Suprapubic skin (tissue), 4 donors: Measurements from ENCODE around the gene PAK5. TPM values are rescaled to one million over a fixed set of nuclear protein-coding genes. Genes with fewer than 3 reads are reported as not detected.

ENCODE experiments used
- DNase-seq, 2 donors: peaks; one replicate each; pipeline ENCODE4 v3.0.0-alpha.2; 2019; ENCODE audit warnings: low spot score in 2 of 2
- H3K27ac ChIP-seq: fragments of 200-600 bp; sonication (generic); one replicate; pipeline ENCODE4 v1.5.1; 2019
- H3K27me3 ChIP-seq: fragments of 200-600 bp; sonication (generic); one replicate; pipeline ENCODE4 v1.5.1; 2019
- H3K36me3 ChIP-seq: fragments of 200-600 bp; sonication (generic); one replicate; pipeline ENCODE4 v1.5.1; 2019
- H3K4me1 ChIP-seq: fragments of 200-600 bp; sonication (generic); one replicate; pipeline ENCODE4 v1.5.1; 2019
- H3K4me3 ChIP-seq: fragments of 200-600 bp; sonication (generic); one replicate; pipeline ENCODE4 v1.5.1; 2019; ENCODE audit warnings: mild to moderate bottlenecking
- H3K9me3 ChIP-seq: fragments of 200-600 bp; sonication (generic); one replicate; pipeline ENCODE4 v1.5.1; 2019
- CTCF ChIP-seq, 2 donors: fragments of 200-600 bp in 1 of 2; fragments of 450-650 bp in 1 of 2; sonication (generic) in 1 of 2; IDR thresholded peaks; one replicate each; pipeline ENCODE4 v1.5.1; 2016 to 2019; ENCODE audit warnings: antibody characterized with exemption in 2 of 2, mild to moderate bottlenecking in 1 of 2, moderate library complexity in 1 of 2
- EP300 ChIP-seq: sonication (generic); formaldehyde crosslinking; IDR thresholded peaks from one replicate; pipeline ENCODE4 v1.6.1; 2017; ENCODE audit warnings: antibody characterized with exemption
- POLR2A ChIP-seq, 2 donors: fragments of 450-650 bp; IDR thresholded peaks; one replicate each; pipeline ENCODE4 v1.6.1; 2017; ENCODE audit warnings: antibody characterized with exemption in 2 of 2, mild to moderate bottlenecking in 2 of 2, moderate library complexity in 2 of 2
- POLR2AphosphoS5 ChIP-seq, 3 donors: sonication (generic); formaldehyde crosslinking; IDR thresholded peaks; one replicate each; pipeline ENCODE4 v1.6.1; 2017; ENCODE audit warnings: antibody characterized with exemption in 3 of 3
- WGBS: methylation state at CpG from one replicate; pipeline ENCODE4 v1.1.5; 2018; 5-methylcytosine and 5-hydroxymethylcytosine counted together
- total RNA-seq, 4 donors: library from RNA; depleted of rRNA; stranded (reverse); fragments of >200 nt; gene quantifications; one replicate each; pipeline ENCODE4 v1.1.0, GENCODE V29; 2016

PAK5 gene
- total RNA-seq, 4 donors from 2014 or later = 0.10 to 0.56 (median 0.21) TPM; not detected in 1

- Histone ChIP-seq H3K4me3 (no peak overlapping the region), H3K27me3 (no peaks in the 10 kb centered on the region), H3K36me3 (no peaks in the 10 kb centered on the region), H3K9me3 (no peaks in the 10 kb centered on the region), H3K4me1 (no peaks in the 10 kb centered on the region), H3K27ac (no peak overlapping the region)
- no peak for DNase-seq
- no peak for TF ChIP-seq POLR2A (IDR thresholded peaks at IDR 0.05)
- no peak for TF ChIP-seq EP300
- no peak for TF ChIP-seq POLR2AphosphoS5 (IDR thresholded peaks at IDR 0.05)
- WGBS = 69% methylated on average over 4 of the region's 4 CpGs
These were observed 257.4 kb downstream of the PAK5 start for GRCh38 chr20:9581509-9581908.

GRCh38 chr20:9578594-9578993 lies 260.3 kb downstream of the PAK5 start:
- no peak for DNase-seq
- H3K9me3 ChIP-seq = no peaks in the 10 kb centered on the region
- no peak overlapping the region for H3K4me3 ChIP-seq
- H3K4me1 ChIP-seq = no peaks in the 10 kb centered on the region
- peaks cover 5% of the 10 kb centered on the region for H3K27me3 ChIP-seq
- 72% methylated on average over 2 of the region's 2 CpGs for WGBS
- H3K36me3 ChIP-seq = no peaks in the 10 kb centered on the region
- TF ChIP-seq EP300 (no peak), POLR2AphosphoS5 (IDR thresholded peaks at IDR 0.05) (no peak), POLR2A (IDR thresholded peaks at IDR 0.05) (no peak), CTCF (IDR thresholded peaks at IDR 0.05) (no peak)
- no peak overlapping the region for H3K27ac ChIP-seq

- 79% methylated on average over 7 of the region's 7 CpGs for WGBS
- DNase-seq = no peak
These were observed 261.5 kb downstream of the PAK5 start for GRCh38 chr20:9577397-9577796.

GRCh38 chr20:9576695-9577094 lies 262.2 kb downstream of the PAK5 start:
- no peak for DNase-seq
- 82% methylated on average over 4 of the region's 4 CpGs for WGBS

More at GRCh38 chr20:9577397-9577796, 261.5 kb downstream of the PAK5 start:
- Histone ChIP-seq H3K36me3 (no peaks in the 10 kb centered on the region), H3K4me3 (no peak overlapping the region), H3K4me1 (no peaks in the 10 kb centered on the region), H3K27me3 (peaks cover 6% of the 10 kb centered on the region), H3K27ac (no peak overlapping the region), H3K9me3 (no peaks in the 10 kb centered on the region)
- TF ChIP-seq POLR2A (IDR thresholded peaks at IDR 0.05) (no peak), CTCF (IDR thresholded peaks at IDR 0.05) (no peak), EP300 (no peak), POLR2AphosphoS5 (IDR thresholded peaks at IDR 0.05) (no peak)

DNA sequence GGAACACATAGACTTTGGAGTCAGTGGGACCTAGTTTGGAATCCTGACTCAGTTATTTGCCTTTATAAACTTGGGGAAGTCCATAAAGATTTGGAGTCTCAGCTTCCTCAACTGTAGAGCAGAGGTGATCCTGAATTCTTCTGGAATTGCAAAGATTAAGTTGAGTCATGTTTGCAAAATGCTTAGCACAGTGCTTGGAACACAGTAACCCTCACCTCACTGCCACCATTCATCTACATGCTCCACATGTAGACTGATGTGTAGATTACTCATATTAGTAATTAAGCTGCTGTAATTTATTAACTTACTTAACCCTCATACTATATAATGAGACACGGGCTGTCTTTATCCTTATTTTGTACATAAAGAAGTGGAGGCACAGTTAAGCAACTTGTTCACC lies 263.0 kb downstream of the PAK5 start:
- H3K4me3 ChIP-seq = no peak overlapping the region
- no peaks in the 10 kb centered on the region for H3K36me3 ChIP-seq
- H3K9me3 ChIP-seq = no peaks in the 10 kb centered on the region
- no peak overlapping the region for H3K27ac ChIP-seq
- peaks cover 6% of the 10 kb centered on the region for H3K27me3 ChIP-seq
- no peak for TF ChIP-seq CTCF (IDR thresholded peaks at IDR 0.05)
- TF ChIP-seq POLR2AphosphoS5 (IDR thresholded peaks at IDR 0.05) = no peak
- TF ChIP-seq POLR2A (IDR thresholded peaks at IDR 0.05) = no peak
- no peak for TF ChIP-seq EP300
- 83% methylated on average over 1 of the region's 1 CpG for WGBS
- DNase-seq = no peak
- no peaks in the 10 kb centered on the region for H3K4me1 ChIP-seq

More at GRCh38 chr20:9576695-9577094, 262.2 kb downstream of the PAK5 start:
- peaks cover 6% of the 10 kb centered on the region for H3K27me3 ChIP-seq
- H3K36me3 ChIP-seq = no peaks in the 10 kb centered on the region
- no peaks in the 10 kb centered on the region for H3K4me1 ChIP-seq
- no peak overlapping the region for H3K27ac ChIP-seq
- H3K4me3 ChIP-seq = no peak overlapping the region
- TF ChIP-seq POLR2AphosphoS5 (IDR thresholded peaks at IDR 0.05) (no peak), CTCF (IDR thresholded peaks at IDR 0.05) (no peak), POLR2A (IDR thresholded peaks at IDR 0.05) (no peak), EP300 (no peak)
- no peaks in the 10 kb centered on the region for H3K9me3 ChIP-seq

- H3K4me3 ChIP-seq = no peak overlapping the region
- no peak overlapping the region for H3K27ac ChIP-seq
- 81% methylated on average over 3 of the region's 3 CpGs for WGBS
- no peaks in the 10 kb centered on the region for H3K36me3 ChIP-seq
- no peak for DNase-seq
- no peaks in the 10 kb centered on the region for H3K4me1 ChIP-seq
- no peaks in the 10 kb centered on the region for H3K9me3 ChIP-seq
- TF ChIP-seq POLR2AphosphoS5 (IDR thresholded peaks at IDR 0.05) (no peak), CTCF (IDR thresholded peaks at IDR 0.05) (no peak), EP300 (no peak), POLR2A (IDR thresholded peaks at IDR 0.05) (no peak)
- peaks cover 6% of the 10 kb centered on the region for H3K27me3 ChIP-seq
These were observed 264.1 kb downstream of the PAK5 start for GRCh38 chr20:9574776-9575175.
